Measurements from ENCODE around the gene LEKR1. TPM values are rescaled to one million over a fixed set of nuclear protein-coding genes. Genes with fewer than 3 reads are reported as not detected.
"Not testable (repeated sequence)": the region's sequence is repeated elsewhere in the genome, so short reads cannot be mapped to it uniquely, and the experiment has no call there.

LEKR1 gene
- total RNA-seq, 2 donors from 2014 or later, result 0.20 to 0.70 TPM

GRCh38 chr3:156792945-156793344 is 33.2 kb upstream of the LEKR1 start:
- peak overlapping the region in 1 of 2 donors; percentile 45 for H3K27ac ChIP-seq
- H3K4me1 ChIP-seq, result peaks cover 0 to 11% of the 10 kb centered on the region in 2 donors
- no peaks in the 10 kb centered on the region for H3K9me3 ChIP-seq
- no peaks in the 10 kb centered on the region for H3K27me3 ChIP-seq
- no peaks in the 10 kb centered on the region for H3K36me3 ChIP-seq
- no peak for DNase-seq (ENCODE audit: low spot score)
- no peak overlapping the region for H3K4me3 ChIP-seq
- no peak for TF ChIP-seq CTCF (IDR thresholded peaks at IDR 0.05)

GRCh38 chr3:156793400-156793799 is 32.8 kb upstream of the LEKR1 start:
- no peak for DNase-seq (ENCODE audit: low spot score)
- no peak overlapping the region for H3K27ac ChIP-seq
- TF ChIP-seq CTCF (IDR thresholded peaks at IDR 0.05), result no peak

GRCh38 chr3:156793851-156794250 is 32.3 kb upstream of the LEKR1 start:
- Histone ChIP-seq H3K27ac (no peak overlapping the region), H3K4me1 (peaks cover 0 to 6% of the 10 kb centered on the region in 2 donors), H3K4me3 (no peak overlapping the region), H3K36me3 (no peaks in the 10 kb centered on the region), H3K27me3 (no peaks in the 10 kb centered on the region), H3K9me3 (peaks cover 0 to 3% of the 10 kb centered on the region in 2 donors)
- TF ChIP-seq CTCF (IDR thresholded peaks at IDR 0.05), result no peak
- DNase-seq (ENCODE audit: low spot score), result no peak

More at GRCh38 chr3:156793400-156793799, 32.8 kb upstream of the LEKR1 start:
- Histone ChIP-seq H3K4me3 (no peak overlapping the region), H3K36me3 (no peaks in the 10 kb centered on the region), H3K9me3 (no peaks in the 10 kb centered on the region), H3K27me3 (no peaks in the 10 kb centered on the region), H3K4me1 (peaks cover 0 to 7% of the 10 kb centered on the region in 2 donors)

- Histone ChIP-seq H3K9me3 (peaks cover 0 to 8% of the 10 kb centered on the region in 2 donors), H3K4me3 (no peak overlapping the region), H3K4me1 (peaks cover 0 to 6% of the 10 kb centered on the region in 2 donors), H3K27me3 (no peaks in the 10 kb centered on the region), H3K27ac (no peak overlapping the region), H3K36me3 (no peaks in the 10 kb centered on the region)
- TF ChIP-seq CTCF (IDR thresholded peaks at IDR 0.05), result no peak
- no peak for DNase-seq (ENCODE audit: low spot score)
Observed at GRCh38 chr3:156795890-156796481, 30.2 kb upstream of the LEKR1 start.

- Histone ChIP-seq H3K4me1 (peaks cover 0 to 6% of the 10 kb centered on the region in 2 donors), H3K9me3 (peaks cover 0 to 8% of the 10 kb centered on the region in 2 donors), H3K36me3 (no peaks in the 10 kb centered on the region), H3K4me3 (no peak overlapping the region), H3K27ac (no peak overlapping the region), H3K27me3 (no peaks in the 10 kb centered on the region)
- no peak for TF ChIP-seq CTCF (IDR thresholded peaks at IDR 0.05)
- no peak for DNase-seq (ENCODE audit: low spot score)
Observed at GRCh38 chr3:156797368-156797767, 28.8 kb upstream of the LEKR1 start.

GRCh38 chr3:156800287-156800686 is 25.9 kb upstream of the LEKR1 start:
- H3K4me3 ChIP-seq; H3K27ac ChIP-seq; DNase-seq (ENCODE audit: low spot score); H3K4me1 ChIP-seq; H3K27me3 ChIP-seq; H3K36me3 ChIP-seq: not testable (repeated sequence)
- peaks cover 0 to 14% of the 10 kb centered on the region in 2 donors for H3K9me3 ChIP-seq

All from right atrium auricular region (tissue), 2 donors.